Mucosa of descending colon (tissue), 3 donors: ENCODE measurements around the gene ANKFY1. TPM values are rescaled to one million over a fixed set of nuclear protein-coding genes. Genes with fewer than 3 reads are reported as not detected.

ENCODE experiments used
- ATAC-seq: fragments of 200-7000 bp; cut with Tn5 transposase; one replicate; pipeline ENCODE4 v1.9.1; 2020; ENCODE audit warnings: mild to moderate bottlenecking, moderate library complexity
- DNase-seq, 3 donors: peaks; one replicate each; pipeline ENCODE4 v3.0.0-alpha.2; 2020
- H3K36me3 ChIP-seq: fragments of 200-600 bp; one replicate; pipeline ENCODE4 v1.8.0; 2021; ENCODE audit warnings: low read depth, mild to moderate bottlenecking
- H3K4me1 ChIP-seq: fragments of 200-600 bp; one replicate; pipeline ENCODE4 v1.8.0; 2021; ENCODE audit warnings: low read depth, mild to moderate bottlenecking
- H3K4me3 ChIP-seq: fragments of 200-600 bp; one replicate; pipeline ENCODE4 v1.8.0; 2021; ENCODE audit warnings: mild to moderate bottlenecking
- H3K9me3 ChIP-seq: fragments of 200-600 bp; one replicate; pipeline ENCODE4 v1.8.0; 2021; ENCODE audit warnings: mild to moderate bottlenecking
- intact Hi-C, 2 donors: fragments of 100-400 bp; cut with DNase I in 1 of 2; cut with micrococcal nuclease in 1 of 2; formaldehyde crosslinking; loops; one replicate each; pipeline versions ENCODE4 v1.11.0 to v1.11.1; 2022; cut with DNase I, micrococcal nuclease
- total RNA-seq, 3 donors: library from RNA; stranded (reverse); fragmentation: NEBNext Ultra II Directional in 2 of 3; extraction: Animal tissue kit (Norgen Biotek cat#: 25700) in 2 of 3; gene quantifications; one replicate each; pipeline versions ENCODE4 v1.2.1 to v1.2.4, GENCODE V29; 2021 to 2023
- TF ChIP-seq, protein P1 (sequence below): fragments of 200-600 bp; IDR thresholded peaks from one replicate; pipeline ENCODE4 v1.8.0; 2022; ENCODE audit warnings: antibody characterized with exemption, mild to moderate bottlenecking
- donor health status: DM: no; HTN: no; CAD: no; lungs with moderate emphysema.
- donor health status: DM: no; HTN: no; CAD: no.
- donor health status: DM: no; HTN: yes; CAD: no.

ANKFY1 gene
- total RNA-seq, 3 donors from 2014 or later: 52.0 to 94.3 (median 59.5) TPM

GRCh38 chr17:4188076-4188475 is 75.7 kb downstream of the ANKFY1 start:
- intact Hi-C loops: no loop called here
- H3K36me3 ChIP-seq: peaks cover 4% of the 10 kb centered on the region
- no peak for ATAC-seq

DNA sequence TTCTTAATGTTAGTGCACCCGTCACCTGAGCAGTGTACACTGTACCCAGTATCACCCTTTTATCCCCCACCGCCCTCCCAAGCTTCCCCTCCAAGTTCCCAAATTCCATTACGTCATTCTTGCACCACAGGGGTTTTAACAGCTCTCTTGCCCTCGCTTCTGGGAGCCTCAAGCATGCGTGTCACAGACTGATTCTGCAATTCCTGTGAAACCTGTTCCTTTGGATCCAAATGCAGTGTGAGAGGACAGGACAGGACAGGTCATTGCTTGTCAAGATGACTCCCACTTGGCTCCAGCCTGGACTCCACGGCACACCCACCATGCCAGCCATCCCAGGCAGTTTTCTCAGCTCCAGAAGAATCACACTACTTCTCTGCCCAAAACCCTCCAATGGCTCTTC is 76.7 kb downstream of the ANKFY1 start:
- TF ChIP-seq, protein P1, sequence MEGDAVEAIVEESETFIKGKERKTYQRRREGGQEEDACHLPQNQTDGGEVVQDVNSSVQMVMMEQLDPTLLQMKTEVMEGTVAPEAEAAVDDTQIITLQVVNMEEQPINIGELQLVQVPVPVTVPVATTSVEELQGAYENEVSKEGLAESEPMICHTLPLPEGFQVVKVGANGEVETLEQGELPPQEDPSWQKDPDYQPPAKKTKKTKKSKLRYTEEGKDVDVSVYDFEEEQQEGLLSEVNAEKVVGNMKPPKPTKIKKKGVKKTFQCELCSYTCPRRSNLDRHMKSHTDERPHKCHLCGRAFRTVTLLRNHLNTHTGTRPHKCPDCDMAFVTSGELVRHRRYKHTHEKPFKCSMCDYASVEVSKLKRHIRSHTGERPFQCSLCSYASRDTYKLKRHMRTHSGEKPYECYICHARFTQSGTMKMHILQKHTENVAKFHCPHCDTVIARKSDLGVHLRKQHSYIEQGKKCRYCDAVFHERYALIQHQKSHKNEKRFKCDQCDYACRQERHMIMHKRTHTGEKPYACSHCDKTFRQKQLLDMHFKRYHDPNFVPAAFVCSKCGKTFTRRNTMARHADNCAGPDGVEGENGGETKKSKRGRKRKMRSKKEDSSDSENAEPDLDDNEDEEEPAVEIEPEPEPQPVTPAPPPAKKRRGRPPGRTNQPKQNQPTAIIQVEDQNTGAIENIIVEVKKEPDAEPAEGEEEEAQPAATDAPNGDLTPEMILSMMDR: no peak
- ATAC-seq: no peak
- Histone ChIP-seq H3K36me3 (peaks cover 4% of the 10 kb centered on the region), H3K9me3 (no peaks in the 10 kb centered on the region), H3K4me1 (no peaks in the 10 kb centered on the region), H3K4me3 (no peak overlapping the region)
- no peak for DNase-seq
- intact Hi-C loops: no loop called here

More at GRCh38 chr17:4188076-4188475, 75.7 kb downstream of the ANKFY1 start:
- Histone ChIP-seq H3K4me1 (no peaks in the 10 kb centered on the region), H3K4me3 (no peak overlapping the region), H3K9me3 (no peaks in the 10 kb centered on the region)
- TF ChIP-seq, protein P1: no peak
- DNase-seq: no peak

- DNase-seq (no peak), ATAC-seq (no peak)
- Histone ChIP-seq H3K9me3 (no peaks in the 10 kb centered on the region), H3K4me1 (no peaks in the 10 kb centered on the region), H3K4me3 (no peak overlapping the region), H3K36me3 (peaks cover 4% of the 10 kb centered on the region)
- TF ChIP-seq, protein P1: no peak
- intact Hi-C loops: no loop called here
Measured at GRCh38 chr17:4186357-4186881, 77.4 kb downstream of the ANKFY1 start.

- TF ChIP-seq, protein P1: no peak
- no peaks in the 10 kb centered on the region for H3K9me3 ChIP-seq
- H3K4me1 ChIP-seq: no peaks in the 10 kb centered on the region
- intact Hi-C loops: no loop called here
- DNase-seq (no peak), ATAC-seq (no peak)
- peaks cover 4% of the 10 kb centered on the region for H3K36me3 ChIP-seq
- no peak overlapping the region for H3K4me3 ChIP-seq
Measured at GRCh38 chr17:4185656-4186055, 78.1 kb downstream of the ANKFY1 start.

- Histone ChIP-seq H3K36me3 (peaks cover 4% of the 10 kb centered on the region), H3K4me3 (no peak overlapping the region), H3K4me1 (no peaks in the 10 kb centered on the region), H3K9me3 (no peaks in the 10 kb centered on the region)
- TF ChIP-seq, protein P1: no peak
- intact Hi-C loops: no loop called here
- no peak for DNase-seq
- no peak for ATAC-seq
Measured at GRCh38 chr17:4184811-4185210, 79.0 kb downstream of the ANKFY1 start.

GRCh38 chr17:4182043-4182442 is 81.7 kb downstream of the ANKFY1 start:
- TF ChIP-seq, protein P1: no peak
- H3K36me3 ChIP-seq: peaks cover 12% of the 10 kb centered on the region
- no peaks in the 10 kb centered on the region for H3K9me3 ChIP-seq
- DNase-seq: no peak
- H3K4me1 ChIP-seq: no peaks in the 10 kb centered on the region
- no peak for ATAC-seq
- no peak overlapping the region for H3K4me3 ChIP-seq
- intact Hi-C loops: no loop called here
